ENCODE data around the gene TRIM16.
A peak's percentile ranks its signal among the peaks of the same experiment; 100 is the strongest.
"Not testable (repeated sequence)": the region's sequence is repeated elsewhere in the genome, so short reads cannot be mapped to it uniquely, and the experiment has no call there.

The TRIM16 gene

DNA sequence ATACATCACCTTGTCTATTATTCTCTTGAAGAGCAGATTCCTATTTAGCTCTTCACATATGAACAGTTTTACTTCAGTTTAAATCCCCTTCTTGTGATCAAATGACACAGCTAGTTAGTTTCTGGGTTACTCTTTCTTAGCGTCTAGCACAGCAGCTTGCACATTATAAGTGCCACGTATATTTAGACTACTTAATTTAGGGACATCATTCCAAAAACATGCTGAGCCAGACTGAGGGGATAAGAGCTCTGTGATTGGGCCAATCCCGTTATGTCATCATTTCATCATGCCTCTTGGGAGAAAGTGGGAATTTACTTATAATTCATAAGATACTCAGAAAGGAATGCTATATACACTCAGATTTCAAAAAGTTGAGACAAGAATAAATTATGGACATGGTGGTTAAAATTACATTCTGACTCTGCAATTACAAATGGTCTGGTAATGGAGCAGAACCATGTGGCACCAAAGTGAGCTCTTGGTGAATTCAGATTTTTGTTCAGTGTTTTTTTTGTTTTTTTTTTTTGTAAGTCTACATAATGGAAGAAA lies 60.4 kb downstream of the TRIM16 start:
- H3K4me3 ChIP-seq (ENCODE audit: low read depth, low read length); H3K27ac ChIP-seq (ENCODE audit: extremely low read depth, low read depth, low read length); CTCF ChIA-PET; POLR2A ChIA-PET; H3K36me3 ChIP-seq (ENCODE audit: control insufficient read depth in 2 of 2, insufficient read depth in 1 of 2, low read length in 2 of 2); H3K9me3 ChIP-seq (ENCODE audit: control insufficient read depth, insufficient read depth, low read depth, low read length); H3K4me1 ChIP-seq (ENCODE audit: control insufficient read depth, insufficient read depth, low read length): not testable (repeated sequence)

DNA sequence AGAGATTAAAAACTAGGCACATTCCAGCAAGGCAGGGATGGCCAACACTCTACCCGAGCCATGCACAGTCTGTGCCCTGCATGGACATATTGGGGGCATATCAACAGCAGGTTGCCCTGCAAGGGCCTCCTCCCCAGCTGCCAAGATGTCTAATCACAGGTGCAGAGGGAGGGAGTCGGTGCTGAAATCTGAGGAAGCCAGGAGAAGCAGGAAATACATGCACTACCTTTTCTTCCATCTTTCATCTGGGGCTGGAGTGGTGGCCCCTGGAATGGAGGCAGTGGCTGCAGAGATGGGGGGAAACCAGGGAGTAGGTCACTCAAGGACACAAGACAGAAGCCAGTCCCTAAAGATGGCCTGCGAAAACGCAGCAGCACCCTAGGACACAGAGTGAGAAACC lies 60.9 kb downstream of the TRIM16 start:
- H3K4me3 ChIP-seq (ENCODE audit: low read depth, low read length); H3K9me3 ChIP-seq (ENCODE audit: control insufficient read depth, insufficient read depth, low read depth, low read length); H3K4me1 ChIP-seq (ENCODE audit: control insufficient read depth, insufficient read depth, low read length); H3K27ac ChIP-seq (ENCODE audit: extremely low read depth, low read depth, low read length); POLR2A ChIA-PET; CTCF ChIA-PET; H3K36me3 ChIP-seq (ENCODE audit: control insufficient read depth in 2 of 2, insufficient read depth in 1 of 2, low read length in 2 of 2): not testable (repeated sequence)

DNA sequence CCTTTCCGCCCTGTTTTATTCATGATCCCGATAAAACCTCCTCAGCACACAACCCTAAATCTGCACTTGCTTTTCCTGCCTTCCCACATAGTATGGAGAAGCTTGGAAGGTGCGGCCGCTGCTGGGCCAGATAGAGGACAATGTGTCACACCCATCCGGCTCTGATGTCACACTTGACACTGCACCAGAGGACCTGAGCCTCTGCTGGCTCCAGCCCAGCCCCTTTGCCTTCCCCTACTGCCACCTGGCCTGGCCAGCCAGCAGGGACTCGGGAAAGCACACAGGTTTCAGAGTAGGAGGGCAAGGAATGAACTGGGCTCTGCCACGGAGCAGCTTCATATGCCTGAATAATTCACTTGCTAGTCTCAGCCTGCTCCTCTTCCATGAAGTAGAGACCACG lies 62.0 kb downstream of the TRIM16 start:
- H3K4me3 ChIP-seq (ENCODE audit: low read depth, low read length); POLR2A ChIA-PET; H3K9me3 ChIP-seq (ENCODE audit: control insufficient read depth, insufficient read depth, low read depth, low read length); CTCF ChIA-PET; H3K36me3 ChIP-seq (ENCODE audit: control insufficient read depth in 2 of 2, insufficient read depth in 1 of 2, low read length in 2 of 2); H3K27ac ChIP-seq (ENCODE audit: extremely low read depth, low read depth, low read length); H3K4me1 ChIP-seq (ENCODE audit: control insufficient read depth, insufficient read depth, low read length): not testable (repeated sequence)

DNA sequence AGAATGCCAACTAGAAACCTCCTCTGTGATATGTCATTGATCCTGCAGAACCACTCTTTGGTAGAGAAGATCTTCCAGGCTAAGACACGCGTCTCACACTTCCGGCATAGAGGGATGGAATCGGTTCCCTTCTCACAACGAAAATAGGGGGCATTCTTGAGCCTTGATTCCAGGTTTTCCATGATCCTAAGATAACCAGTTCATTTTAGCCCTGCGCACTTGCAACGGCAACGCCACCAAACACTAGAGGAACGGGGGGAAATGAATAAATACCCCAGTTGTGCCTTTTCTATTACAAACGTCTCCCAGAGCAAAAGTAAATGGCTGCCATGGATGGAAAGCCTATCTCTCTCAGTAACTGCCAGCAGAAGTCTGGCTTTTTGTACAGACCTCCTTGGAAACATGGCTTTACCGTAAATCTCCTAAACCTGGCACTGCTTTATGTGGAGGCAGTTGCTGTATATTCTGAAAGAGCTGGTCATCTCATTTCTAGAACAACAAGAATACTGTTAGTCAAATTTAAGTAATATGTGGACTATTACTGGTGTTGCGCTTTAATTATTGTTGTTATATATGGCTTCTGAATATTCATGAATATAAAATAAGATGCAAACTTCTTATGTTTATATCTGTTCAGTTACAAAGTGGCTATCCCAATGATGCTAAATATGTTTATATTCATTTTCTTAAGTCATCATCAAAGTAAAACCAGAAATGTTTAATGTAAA lies 64.6 kb downstream of the TRIM16 start, which contains the start of gene FBXW10B:
Gene FBXW10B (minus strand): TSS at position 374 of the 728 bp plus-strand sequence. CDS start 192 bp downstream, at position 182.
- H3K27ac ChIP-seq (ENCODE audit: extremely low read depth, low read depth, low read length); H3K4me3 ChIP-seq (ENCODE audit: low read depth, low read length); H3K4me1 ChIP-seq (ENCODE audit: control insufficient read depth, insufficient read depth, low read length); CTCF ChIA-PET; H3K36me3 ChIP-seq (ENCODE audit: control insufficient read depth in 2 of 2, insufficient read depth in 1 of 2, low read length in 2 of 2); POLR2A ChIA-PET; H3K9me3 ChIP-seq (ENCODE audit: control insufficient read depth, insufficient read depth, low read depth, low read length): not testable (repeated sequence)

DNA sequence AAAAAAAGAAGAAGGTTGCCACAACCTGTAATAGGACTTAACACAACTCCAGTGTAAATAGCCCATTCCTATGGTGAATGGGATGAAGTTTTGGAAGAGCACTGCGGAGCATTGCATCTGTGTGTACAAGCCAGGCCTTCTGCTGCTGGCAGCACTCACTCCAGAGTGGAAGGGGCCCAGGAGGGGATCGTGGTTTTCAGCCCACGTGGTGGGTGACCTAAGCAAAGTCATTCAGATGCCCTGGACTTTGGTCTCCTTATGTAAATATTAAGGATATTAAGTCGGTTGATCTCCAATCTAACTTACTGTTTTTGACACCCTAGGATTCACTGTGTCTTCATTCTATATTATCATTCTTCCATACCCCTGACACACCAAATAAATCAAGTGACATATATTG lies 67.3 kb downstream of the TRIM16 start:
- H3K9me3 ChIP-seq (ENCODE audit: control insufficient read depth, insufficient read depth, low read depth, low read length); H3K27ac ChIP-seq (ENCODE audit: extremely low read depth, low read depth, low read length); H3K36me3 ChIP-seq (ENCODE audit: control insufficient read depth in 2 of 2, insufficient read depth in 1 of 2, low read length in 2 of 2); CTCF ChIA-PET; H3K4me3 ChIP-seq (ENCODE audit: low read depth, low read length); H3K4me1 ChIP-seq (ENCODE audit: control insufficient read depth, insufficient read depth, low read length); POLR2A ChIA-PET: not testable (repeated sequence)

DNA sequence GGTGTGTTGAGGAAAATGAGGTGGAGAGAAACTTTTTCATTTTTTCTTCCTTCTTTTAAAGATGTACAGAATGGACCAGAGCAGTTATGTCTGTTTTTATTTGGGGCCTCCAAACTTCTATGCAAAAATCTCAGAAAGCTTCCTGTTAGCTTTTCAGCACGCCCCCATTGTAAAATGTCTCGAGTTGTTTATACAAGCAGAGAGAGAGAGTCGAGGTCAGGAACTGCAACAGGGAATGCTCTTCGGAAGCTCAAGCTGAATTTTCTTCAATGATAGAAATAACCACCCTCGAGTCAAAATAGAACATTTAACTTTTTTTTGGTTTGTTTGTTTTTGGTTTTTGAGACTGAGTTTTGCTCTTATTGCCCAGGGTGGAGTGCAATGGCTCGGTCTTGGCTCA lies 68.3 kb downstream of the TRIM16 start:
- H3K4me1 ChIP-seq (ENCODE audit: control insufficient read depth, insufficient read depth, low read length); H3K9me3 ChIP-seq (ENCODE audit: control insufficient read depth, insufficient read depth, low read depth, low read length); CTCF ChIA-PET; H3K27ac ChIP-seq (ENCODE audit: extremely low read depth, low read depth, low read length); POLR2A ChIA-PET; H3K36me3 ChIP-seq (ENCODE audit: control insufficient read depth in 2 of 2, insufficient read depth in 1 of 2, low read length in 2 of 2); H3K4me3 ChIP-seq (ENCODE audit: low read depth, low read length): not testable (repeated sequence)

DNA sequence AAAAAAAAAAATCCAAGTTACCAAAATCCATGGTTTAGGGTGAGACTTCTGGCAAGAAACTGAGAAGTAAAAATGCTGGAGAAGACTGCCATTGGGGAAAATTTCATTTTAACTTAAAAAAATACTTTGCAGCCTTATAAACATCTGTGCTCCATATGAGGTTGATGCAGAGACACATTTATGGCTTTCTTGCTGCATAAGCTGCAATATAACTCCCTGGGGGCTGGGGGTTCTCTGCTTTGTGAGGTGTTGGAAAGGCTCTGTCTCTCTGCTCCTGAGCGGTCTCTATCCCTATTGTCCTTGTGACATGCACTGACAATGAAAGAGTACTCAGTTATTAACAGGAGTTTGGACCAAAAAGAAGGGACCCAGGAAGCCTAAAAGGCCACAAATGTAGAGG lies 71.0 kb downstream of the TRIM16 start:
- H3K36me3 ChIP-seq (ENCODE audit: control insufficient read depth in 2 of 2, insufficient read depth in 1 of 2, low read length in 2 of 2); H3K4me1 ChIP-seq (ENCODE audit: control insufficient read depth, insufficient read depth, low read length); CTCF ChIA-PET; POLR2A ChIA-PET; H3K4me3 ChIP-seq (ENCODE audit: low read depth, low read length); H3K9me3 ChIP-seq (ENCODE audit: control insufficient read depth, insufficient read depth, low read depth, low read length); H3K27ac ChIP-seq (ENCODE audit: extremely low read depth, low read depth, low read length): not testable (repeated sequence)

DNA sequence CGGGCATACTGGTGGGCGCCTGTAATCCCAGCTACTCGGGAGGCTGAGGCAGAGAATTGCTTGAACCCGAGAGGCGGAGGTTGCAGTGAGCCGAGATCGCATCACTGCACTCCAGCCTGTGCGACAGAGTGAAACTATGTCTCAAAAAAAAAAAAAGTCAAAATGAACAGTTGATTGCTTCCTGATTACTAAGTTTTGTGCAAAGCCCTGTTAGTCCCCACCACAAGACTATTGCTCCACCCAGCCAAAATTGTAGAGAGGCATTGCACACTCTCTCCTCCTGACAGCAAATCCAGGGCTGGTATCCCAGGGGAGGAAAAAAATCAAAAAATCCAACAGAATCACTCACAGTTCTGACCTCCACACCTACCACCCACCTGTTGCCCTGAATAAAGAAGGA lies 91.2 kb downstream of the TRIM16 start:
- H3K27ac ChIP-seq (ENCODE audit: extremely low read depth, low read depth, low read length); H3K36me3 ChIP-seq (ENCODE audit: control insufficient read depth in 2 of 2, insufficient read depth in 1 of 2, low read length in 2 of 2); POLR2A ChIA-PET; H3K4me1 ChIP-seq (ENCODE audit: control insufficient read depth, insufficient read depth, low read length); CTCF ChIA-PET; H3K9me3 ChIP-seq (ENCODE audit: control insufficient read depth, insufficient read depth, low read depth, low read length); H3K4me3 ChIP-seq (ENCODE audit: low read depth, low read length): not testable (repeated sequence)
- TF ChIP-seq SCRT2 (tag by site-specific recombination; IDR thresholded peaks at IDR 0.05) = peak; percentile 42; the same call in 1 of the 2 replicates

DNA sequence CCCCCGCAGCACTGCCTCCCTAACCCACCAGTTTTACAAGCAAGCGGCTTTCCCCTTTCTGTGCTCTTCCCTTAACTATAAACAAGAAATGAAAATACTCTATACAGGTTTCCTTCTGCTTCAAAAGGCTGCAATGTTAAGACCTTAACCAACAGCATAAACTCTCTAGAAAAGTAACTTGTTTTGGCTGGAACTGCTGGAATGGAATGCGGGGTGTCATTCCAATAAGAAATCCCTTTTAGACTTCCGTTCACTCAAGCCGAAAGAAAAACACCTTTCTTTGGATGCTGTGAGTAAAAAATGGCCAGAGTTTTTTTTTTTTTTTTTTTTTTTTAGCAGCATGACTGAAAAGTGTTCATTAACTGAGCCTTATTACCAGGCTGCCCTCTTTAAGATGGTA lies 92.1 kb downstream of the TRIM16 start:
- H3K4me1 ChIP-seq (ENCODE audit: control insufficient read depth, insufficient read depth, low read length); H3K27ac ChIP-seq (ENCODE audit: extremely low read depth, low read depth, low read length); H3K4me3 ChIP-seq (ENCODE audit: low read depth, low read length); POLR2A ChIA-PET; H3K9me3 ChIP-seq (ENCODE audit: control insufficient read depth, insufficient read depth, low read depth, low read length); CTCF ChIA-PET; H3K36me3 ChIP-seq (ENCODE audit: control insufficient read depth in 2 of 2, insufficient read depth in 1 of 2, low read length in 2 of 2): not testable (repeated sequence)

DNA sequence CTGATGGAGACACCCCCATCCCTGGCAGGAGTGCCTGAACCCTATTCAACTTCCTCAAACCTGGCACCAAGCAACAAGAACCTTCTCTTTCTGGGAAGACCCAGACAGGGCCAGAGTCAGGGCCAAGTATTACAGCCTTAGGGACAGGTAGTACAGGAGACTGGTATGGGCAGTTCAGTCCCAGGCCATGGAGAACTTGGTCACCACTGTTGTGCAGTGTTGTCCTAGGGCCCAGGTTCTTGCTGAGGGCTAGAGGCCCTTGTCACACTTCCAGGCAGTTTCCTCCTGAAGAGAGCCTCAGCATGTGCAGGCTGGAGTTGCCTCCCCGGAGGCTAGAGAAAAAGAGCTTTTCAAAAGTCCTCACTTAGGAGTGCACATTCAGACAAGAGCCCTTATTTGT lies 93.3 kb downstream of the TRIM16 start:
- H3K27ac ChIP-seq (ENCODE audit: extremely low read depth, low read depth, low read length); CTCF ChIA-PET; H3K9me3 ChIP-seq (ENCODE audit: control insufficient read depth, insufficient read depth, low read depth, low read length); H3K4me3 ChIP-seq (ENCODE audit: low read depth, low read length); H3K36me3 ChIP-seq (ENCODE audit: control insufficient read depth in 2 of 2, insufficient read depth in 1 of 2, low read length in 2 of 2); POLR2A ChIA-PET; H3K4me1 ChIP-seq (ENCODE audit: control insufficient read depth, insufficient read depth, low read length): not testable (repeated sequence)

DNA sequence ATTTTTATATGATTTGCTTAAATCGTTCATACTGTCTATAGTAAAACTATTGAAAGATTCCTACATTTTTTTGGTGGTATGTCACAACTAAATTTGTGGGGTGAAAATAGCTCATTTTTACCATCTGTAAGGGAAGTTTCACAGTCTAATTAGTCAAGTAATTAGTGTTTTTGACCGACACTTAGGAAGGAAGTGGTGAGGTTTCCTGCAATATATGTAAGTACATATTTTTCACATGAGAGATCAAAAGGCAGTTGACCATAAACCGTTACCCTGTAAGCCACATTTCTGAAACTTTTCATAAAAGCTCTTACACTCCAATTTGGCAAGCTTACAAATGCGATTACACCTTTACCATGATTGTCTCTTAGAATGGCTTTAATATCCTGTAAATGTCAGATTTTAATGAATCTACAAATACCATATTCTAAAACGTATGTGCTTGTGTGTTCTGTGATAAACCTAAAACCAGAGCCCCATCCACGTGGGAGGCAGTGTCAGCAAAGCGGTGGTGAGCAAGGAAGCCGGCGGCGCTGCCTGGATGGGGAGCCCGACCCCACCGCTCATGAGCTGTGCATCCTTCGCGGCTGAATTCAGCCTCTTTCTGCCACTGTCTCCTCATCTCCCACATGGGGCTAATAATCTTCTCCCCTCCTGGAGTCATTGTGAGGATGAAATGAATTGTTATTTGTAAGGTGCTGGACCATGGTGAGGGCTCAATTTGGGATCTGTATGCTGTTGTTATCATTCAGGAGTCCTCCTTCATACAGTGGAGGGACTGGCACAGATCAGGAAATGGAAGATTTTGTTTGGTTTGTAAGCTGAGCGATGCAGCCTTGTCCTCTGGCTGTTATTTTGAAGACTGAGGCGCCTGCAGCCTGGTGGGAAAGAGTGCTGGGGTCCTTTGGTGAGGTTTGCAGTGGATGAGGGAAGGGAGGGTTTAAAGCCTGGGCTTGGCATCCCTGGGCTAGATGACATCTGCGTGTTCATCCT lies 94.3 kb downstream of the TRIM16 start:
- H3K36me3 ChIP-seq (ENCODE audit: control insufficient read depth in 2 of 2, insufficient read depth in 1 of 2, low read length in 2 of 2); H3K4me1 ChIP-seq (ENCODE audit: control insufficient read depth, insufficient read depth, low read length); POLR2A ChIA-PET; H3K4me3 ChIP-seq (ENCODE audit: low read depth, low read length); H3K9me3 ChIP-seq (ENCODE audit: control insufficient read depth, insufficient read depth, low read depth, low read length); CTCF ChIA-PET; H3K27ac ChIP-seq (ENCODE audit: extremely low read depth, low read depth, low read length): not testable (repeated sequence)
